Activated CD4-positive, alpha-beta T cell treated with anti-CD3 and anti-CD28 coated beads, Interleukin-2, amount 50 U/mL, for 48 hours (primary cell): ENCODE results near the gene CLCN2.

Experiments used
- DNase-seq, 2 experiments: peaks; one replicate each; pipeline ENCODE4 v3.0.0-alpha.2; 2020

The CLCN2 gene

GRCh38 chr3:184380627-184381260, 19.3 kb upstream of the CLCN2 start:
- DNase-seq = peak in 1 of 2 experiments; percentile 22

- peak; percentile 36 to 41 for DNase-seq
Observed at GRCh38 chr3:184380185-184380626, 18.8 kb upstream of the CLCN2 start.

GRCh38 chr3:184379358-184380184, 18.2 kb upstream of the CLCN2 start, which contains the start of gene CHRD:
TSS of gene CHRD (plus strand) at chr3:184380054. CDS start at chr3:184380319, 265 bp downstream.
- no peak for DNase-seq

GRCh38 chr3:184378651-184379357, 17.4 kb upstream of the CLCN2 start:
- DNase-seq = no peak

- DNase-seq = no peak
Observed at GRCh38 chr3:184377882-184378445, 16.6 kb upstream of the CLCN2 start, which contains the start of gene THPO. TSS of gene THPO (minus strand) at chr3:184378207. CDS start at chr3:184376259, 1,948 bp downstream.

GRCh38 chr3:184377374-184377773, 16.0 kb upstream of the CLCN2 start:
- no peak for DNase-seq

- DNase-seq = no peak
Observed at GRCh38 chr3:184375747-184376461, 14.5 kb upstream of the CLCN2 start.

GRCh38 chr3:184373422-184373821, 12.0 kb upstream of the CLCN2 start:
- DNase-seq = no peak

- DNase-seq = no peak
Observed at GRCh38 chr3:184372911-184373310, 11.5 kb upstream of the CLCN2 start.

- no peak for DNase-seq
Observed at GRCh38 chr3:184372296-184372821, 11.0 kb upstream of the CLCN2 start.

GRCh38 chr3:184371570-184372018, 10.2 kb upstream of the CLCN2 start:
- DNase-seq = peak; percentile 61 to 64

GRCh38 chr3:184368586-184369183, 7.3 kb upstream of the CLCN2 start:
- DNase-seq = no peak

GRCh38 chr3:184368116-184368515, 6.7 kb upstream of the CLCN2 start:
- no peak for DNase-seq

- DNase-seq = no peak
Observed at GRCh38 chr3:184366619-184367289, 5.3 kb upstream of the CLCN2 start.

- peak; percentile 94 to 97 for DNase-seq
Observed at GRCh38 chr3:184362668-184363546, 1.5 kb upstream of the CLCN2 start.

GRCh38 chr3:184361932-184362667, 695 bp upstream of the CLCN2 start:
- DNase-seq = peak; percentile 60 to 71

GRCh38 chr3:184360929-184361531, 375 bp downstream of the CLCN2 start:
- no peak for DNase-seq

GRCh38 chr3:184360070-184360928, 1.1 kb downstream of the CLCN2 start:
- no peak for DNase-seq
